Osteocyte (in vitro differentiated cells): Measurements from ENCODE around the gene HDAC4. TPM values are rescaled to one million over a fixed set of nuclear protein-coding genes. Genes with fewer than 3 reads are reported as not detected.

Source experiments
- DNase-seq: peaks from one replicate; pipeline ENCODE4 v3.0.0; 2021; ENCODE audit warnings: mixed read lengths; ENCODE audit not compliant: unreplicated experiment; ENCODE audit errors: extremely low spot score
- H3K27ac Mint-ChIP-seq: one replicate; pipeline ENCODE4 v1.8.0; 2021; ENCODE audit warnings: mild to moderate bottlenecking, mixed read lengths; ENCODE audit not compliant: unreplicated experiment
- H3K27me3 Mint-ChIP-seq: one replicate; pipeline ENCODE4 v1.8.0; 2021; ENCODE audit warnings: mixed read lengths; ENCODE audit not compliant: unreplicated experiment
- H3K36me3 Mint-ChIP-seq: one replicate; pipeline ENCODE4 v1.8.0; 2021; ENCODE audit warnings: mixed read lengths; ENCODE audit not compliant: unreplicated experiment
- H3K4me1 Mint-ChIP-seq: one replicate; pipeline ENCODE4 v1.8.0; 2021; ENCODE audit warnings: mixed read lengths; ENCODE audit not compliant: unreplicated experiment
- H3K4me3 Mint-ChIP-seq: one replicate; pipeline ENCODE4 v1.8.0; 2021; ENCODE audit warnings: mild to moderate bottlenecking, moderate library complexity, mixed read lengths; ENCODE audit not compliant: unreplicated experiment
- H3K9me3 Mint-ChIP-seq: one replicate; pipeline ENCODE4 v1.8.0; 2021; ENCODE audit warnings: mixed read lengths; ENCODE audit not compliant: unreplicated experiment
- total RNA-seq: library from RNA; stranded (reverse); gene quantifications from 2 replicates; pipeline ENCODE4 v1.2.1, GENCODE V29; 2021
- TF ChIP-seq, protein P1 (sequence below): fragments of 200-600 bp; sonication (generic); IDR thresholded peaks from 2 replicates; pipeline ENCODE4 v1.5.0; 2021; ENCODE audit warnings: antibody characterized with exemption, mild to moderate bottlenecking, moderate library complexity

Gene HDAC4
- total RNA-seq, 1 donor from 2014 or later: 30.3 TPM

DNA sequence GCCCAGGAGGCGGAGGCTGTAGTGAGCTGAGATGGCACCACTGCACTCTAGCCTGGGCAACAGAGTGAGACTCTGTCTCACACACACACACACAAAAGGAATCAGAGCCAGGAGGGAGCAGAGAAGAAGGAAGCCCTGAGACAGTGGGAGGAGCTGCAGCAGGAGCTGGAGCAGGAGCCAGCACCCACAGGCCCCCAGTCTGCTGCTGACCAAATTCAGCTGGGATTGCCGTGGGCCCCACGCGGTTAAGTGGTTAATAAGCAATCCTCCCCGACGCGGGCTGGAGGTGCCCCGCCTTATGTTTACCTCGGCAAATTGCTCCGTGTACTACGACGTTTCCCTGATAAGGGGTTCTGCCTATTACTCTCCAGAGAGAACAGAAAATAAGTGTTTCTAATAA is 287.6 kb downstream of the HDAC4 start:
- H3K9me3 Mint-ChIP-seq: no peaks in the 10 kb centered on the region
- H3K27ac Mint-ChIP-seq: no peak overlapping the region
- no peak for DNase-seq
- H3K4me3 Mint-ChIP-seq: no peak overlapping the region
- H3K4me1 Mint-ChIP-seq: no peaks in the 10 kb centered on the region
- no peaks in the 10 kb centered on the region for H3K27me3 Mint-ChIP-seq
- peaks cover 3% of the 10 kb centered on the region for H3K36me3 Mint-ChIP-seq
- TF ChIP-seq, protein P1, sequence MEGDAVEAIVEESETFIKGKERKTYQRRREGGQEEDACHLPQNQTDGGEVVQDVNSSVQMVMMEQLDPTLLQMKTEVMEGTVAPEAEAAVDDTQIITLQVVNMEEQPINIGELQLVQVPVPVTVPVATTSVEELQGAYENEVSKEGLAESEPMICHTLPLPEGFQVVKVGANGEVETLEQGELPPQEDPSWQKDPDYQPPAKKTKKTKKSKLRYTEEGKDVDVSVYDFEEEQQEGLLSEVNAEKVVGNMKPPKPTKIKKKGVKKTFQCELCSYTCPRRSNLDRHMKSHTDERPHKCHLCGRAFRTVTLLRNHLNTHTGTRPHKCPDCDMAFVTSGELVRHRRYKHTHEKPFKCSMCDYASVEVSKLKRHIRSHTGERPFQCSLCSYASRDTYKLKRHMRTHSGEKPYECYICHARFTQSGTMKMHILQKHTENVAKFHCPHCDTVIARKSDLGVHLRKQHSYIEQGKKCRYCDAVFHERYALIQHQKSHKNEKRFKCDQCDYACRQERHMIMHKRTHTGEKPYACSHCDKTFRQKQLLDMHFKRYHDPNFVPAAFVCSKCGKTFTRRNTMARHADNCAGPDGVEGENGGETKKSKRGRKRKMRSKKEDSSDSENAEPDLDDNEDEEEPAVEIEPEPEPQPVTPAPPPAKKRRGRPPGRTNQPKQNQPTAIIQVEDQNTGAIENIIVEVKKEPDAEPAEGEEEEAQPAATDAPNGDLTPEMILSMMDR: no peak

- Mint-ChIP-seq H3K4me1 (no peaks in the 10 kb centered on the region), H3K9me3 (no peaks in the 10 kb centered on the region), H3K4me3 (no peak overlapping the region), H3K27ac (no peak overlapping the region), H3K27me3 (no peaks in the 10 kb centered on the region), H3K36me3 (peaks cover 6% of the 10 kb centered on the region)
- TF ChIP-seq, protein P1: no peak
- no peak for DNase-seq
Observed at GRCh38 chr2:239112127-239112774, 288.6 kb downstream of the HDAC4 start.

DNA sequence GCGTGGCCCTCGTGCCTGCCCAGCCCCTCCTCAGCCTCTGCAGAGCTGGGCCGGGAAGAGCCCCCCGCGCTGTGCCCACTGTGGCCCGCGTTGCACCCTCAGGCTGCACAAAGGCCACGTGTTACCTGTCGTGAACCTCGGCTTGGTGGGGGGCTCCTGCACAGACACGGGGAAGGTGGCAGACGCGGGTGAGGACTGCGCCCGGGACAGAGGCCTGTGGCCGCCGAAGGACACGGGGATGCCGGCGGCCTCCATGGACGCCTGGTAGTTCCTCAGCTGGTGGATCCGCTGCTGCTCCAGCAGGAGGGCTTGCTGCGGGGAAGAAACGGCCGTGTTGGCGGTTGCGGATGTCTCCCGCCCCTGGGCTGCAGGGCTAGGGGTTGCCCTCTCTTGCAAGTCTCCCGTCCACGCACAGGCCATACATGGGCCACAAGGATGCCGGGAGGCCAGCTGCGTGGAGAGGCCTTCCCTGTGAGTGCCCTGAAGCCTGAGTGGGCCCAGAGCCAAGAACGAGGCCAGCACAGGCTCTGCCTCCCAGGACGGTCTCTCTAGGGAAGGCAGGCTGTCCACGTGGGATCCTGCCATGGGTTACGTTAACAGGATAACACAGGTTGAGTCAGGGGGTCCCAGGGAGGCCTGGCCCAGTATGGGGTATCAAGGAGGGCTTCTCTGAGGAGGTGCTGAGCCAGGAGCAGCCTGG is 289.3 kb downstream of the HDAC4 start:
- Mint-ChIP-seq H3K9me3 (no peaks in the 10 kb centered on the region), H3K4me1 (no peaks in the 10 kb centered on the region)

DNA sequence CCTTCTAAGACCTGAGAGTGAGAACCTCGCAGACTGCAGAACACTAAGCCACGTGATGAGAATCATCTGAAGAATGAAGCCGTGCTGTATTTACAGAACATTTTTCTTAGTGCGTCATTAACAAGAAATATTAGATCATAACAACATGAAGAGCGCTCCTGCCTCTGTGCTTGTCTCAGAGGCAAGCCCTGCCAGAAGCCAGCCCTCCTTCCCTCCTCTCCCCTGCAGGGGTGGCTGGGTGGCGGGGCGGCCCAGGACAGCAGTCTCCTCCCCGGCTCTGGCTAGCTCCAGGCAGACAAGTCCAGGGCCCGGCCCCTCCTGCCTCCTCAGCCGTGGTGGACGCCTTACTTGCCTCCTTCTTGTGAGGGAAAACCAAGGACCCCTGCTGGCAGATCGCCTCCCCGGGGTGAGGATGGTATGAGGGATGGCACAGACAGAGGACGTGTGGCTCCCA is 290.2 kb downstream of the HDAC4 start:
- no peaks in the 10 kb centered on the region for H3K27me3 Mint-ChIP-seq
- H3K27ac Mint-ChIP-seq: no peak overlapping the region
- H3K36me3 Mint-ChIP-seq: peaks cover 4% of the 10 kb centered on the region
- no peak overlapping the region for H3K4me3 Mint-ChIP-seq
- DNase-seq: no peak
- H3K4me1 Mint-ChIP-seq: no peaks in the 10 kb centered on the region
- no peaks in the 10 kb centered on the region for H3K9me3 Mint-ChIP-seq
- TF ChIP-seq, protein P1: no peak

More for the DNA sequence above, 289.3 kb downstream of the HDAC4 start:
- DNase-seq: no peak
- no peak overlapping the region for H3K27ac Mint-ChIP-seq
- TF ChIP-seq, protein P1: no peak
- no peak overlapping the region for H3K4me3 Mint-ChIP-seq
- peaks cover 4% of the 10 kb centered on the region for H3K36me3 Mint-ChIP-seq
- H3K27me3 Mint-ChIP-seq: no peaks in the 10 kb centered on the region

GRCh38 chr2:239109928-239110545 is 290.8 kb downstream of the HDAC4 start:
- Mint-ChIP-seq H3K27me3 (no peaks in the 10 kb centered on the region), H3K4me3 (no peak overlapping the region), H3K36me3 (peaks cover 4% of the 10 kb centered on the region), H3K4me1 (no peaks in the 10 kb centered on the region), H3K9me3 (no peaks in the 10 kb centered on the region), H3K27ac (no peak overlapping the region)
- TF ChIP-seq, protein P1: no peak
- DNase-seq: no peak
